Ramos (cell line): Measurements from ENCODE around the gene TMEM258.

Experiments used
- in situ Hi-C: fragments of 300-500 bp; cut with MboI; formaldehyde crosslinking; loops from one replicate; pipeline ENCODE4 v1.14.3; 2022; ENCODE audit warnings: low sequenced_read_pairs; ENCODE audit not compliant: unreplicated experiment

TMEM258 gene

DNA sequence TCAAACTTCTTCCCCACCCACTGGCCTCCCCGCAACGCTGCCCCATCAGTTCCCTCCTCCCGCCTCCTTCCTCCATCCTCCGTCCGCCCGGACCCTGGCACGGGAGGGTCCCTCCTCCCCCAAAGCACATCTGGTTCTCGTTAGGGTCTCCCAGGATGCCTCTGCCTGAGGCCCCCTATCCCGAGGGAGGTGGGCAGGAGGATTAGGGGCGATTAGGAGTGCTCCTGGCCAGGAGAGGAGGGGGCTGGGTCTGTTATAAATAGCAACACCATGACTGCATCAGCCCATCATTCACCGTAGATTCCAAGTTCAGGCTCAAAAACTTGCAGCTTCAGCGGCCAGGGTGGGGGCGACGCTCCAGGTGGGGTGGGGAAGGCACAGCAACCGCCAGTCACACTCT, 29.6 kb downstream of the TMEM258 start:
- in situ Hi-C loops, result no loop called here

DNA sequence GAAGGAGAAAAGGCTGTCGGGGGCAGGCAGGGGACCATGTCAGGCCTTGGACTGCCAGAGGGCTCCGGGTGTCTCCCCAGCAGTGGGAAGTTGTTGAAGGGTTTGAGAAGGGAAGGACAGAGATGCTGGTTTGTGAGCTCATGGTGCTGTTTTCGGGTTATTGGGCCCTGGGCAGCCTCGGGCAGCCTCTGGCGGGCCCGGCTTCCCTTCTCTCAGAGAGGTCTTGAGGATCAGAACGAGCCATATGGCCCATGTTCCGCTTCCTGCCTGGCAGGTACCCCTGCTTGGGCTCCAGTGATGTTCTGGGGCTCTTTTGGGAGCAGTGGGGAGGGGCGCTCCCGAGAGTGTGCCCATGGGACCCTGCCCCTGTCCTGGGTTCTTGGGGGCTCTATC, 30.2 kb downstream of the TMEM258 start:
- in situ Hi-C loops, result no loop called here

- in situ Hi-C loops, result no loop called here
Observed at GRCh38 chr11:61761440-61762222, 30.8 kb downstream of the TMEM258 start.

- in situ Hi-C loops, result no loop called here
Observed at GRCh38 chr11:61760946-61761345, 31.5 kb downstream of the TMEM258 start.

GRCh38 chr11:61757213-61757862, 35.1 kb downstream of the TMEM258 start:
- in situ Hi-C loops, result no loop called here

- in situ Hi-C loops, result no loop called here
Observed at GRCh38 chr11:61756452-61757212, 35.8 kb downstream of the TMEM258 start.

DNA sequence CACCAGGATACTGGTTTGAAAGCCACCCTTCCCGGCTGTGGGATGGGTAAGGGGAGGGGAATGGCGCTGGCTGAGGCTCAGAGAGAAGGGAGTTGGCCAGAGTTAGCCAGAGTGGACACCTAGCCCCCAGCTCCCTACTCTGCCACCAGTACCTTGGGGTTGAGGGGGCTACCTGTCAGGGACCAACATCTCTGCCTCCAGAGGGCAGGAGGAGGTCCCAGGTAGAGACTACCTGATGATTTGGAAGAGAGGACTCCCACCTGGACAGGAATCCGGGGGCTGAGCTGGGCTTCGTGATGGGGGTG, 36.3 kb downstream of the TMEM258 start:
- in situ Hi-C loops, result no loop called here

GRCh38 chr11:61754534-61755482, 37.6 kb downstream of the TMEM258 start:
- in situ Hi-C loops, result no loop called here

- in situ Hi-C loops, result no loop called here
Observed at GRCh38 chr11:61753672-61754071, 38.7 kb downstream of the TMEM258 start.

DNA sequence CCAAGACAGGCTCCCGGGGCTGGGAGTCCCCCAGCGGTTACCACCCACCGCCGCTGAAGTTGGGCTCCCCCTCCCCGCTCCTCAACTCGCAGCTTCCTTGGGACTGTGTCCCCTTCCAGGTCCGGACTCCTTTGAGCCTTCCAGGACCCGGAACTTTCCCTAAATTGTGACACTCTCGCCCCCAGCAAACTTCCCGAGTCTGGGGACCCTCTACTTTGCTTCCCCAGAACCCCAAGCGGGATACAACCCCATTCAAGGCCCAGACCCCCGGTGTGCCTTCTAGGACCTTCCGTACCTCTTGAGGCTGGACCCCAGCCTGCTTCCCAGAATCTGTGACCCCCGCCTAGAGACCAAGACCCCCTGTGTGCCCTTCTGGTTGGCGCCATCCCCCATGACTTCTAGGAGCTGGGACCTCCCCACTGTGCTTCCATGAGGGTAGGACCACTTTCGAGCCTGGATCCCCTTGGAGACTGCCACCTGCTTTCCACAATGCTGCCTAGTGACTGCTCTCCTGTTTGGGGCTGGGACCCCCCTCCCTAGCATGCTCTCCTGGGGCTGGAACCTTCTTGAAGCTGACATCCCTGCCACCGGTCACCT, 39.4 kb downstream of the TMEM258 start:
- in situ Hi-C loops, result no loop called here

GRCh38 chr11:61752117-61752924, 40.1 kb downstream of the TMEM258 start, which contains the start of gene MYRF:
TSS of gene MYRF (plus strand) at chr11:61752636. CDS start at chr11:61752745, 109 bp downstream.
- in situ Hi-C loops, result no loop called here

- in situ Hi-C loops, result no loop called here
Observed at GRCh38 chr11:61751384-61751783, 41.0 kb downstream of the TMEM258 start.

DNA sequence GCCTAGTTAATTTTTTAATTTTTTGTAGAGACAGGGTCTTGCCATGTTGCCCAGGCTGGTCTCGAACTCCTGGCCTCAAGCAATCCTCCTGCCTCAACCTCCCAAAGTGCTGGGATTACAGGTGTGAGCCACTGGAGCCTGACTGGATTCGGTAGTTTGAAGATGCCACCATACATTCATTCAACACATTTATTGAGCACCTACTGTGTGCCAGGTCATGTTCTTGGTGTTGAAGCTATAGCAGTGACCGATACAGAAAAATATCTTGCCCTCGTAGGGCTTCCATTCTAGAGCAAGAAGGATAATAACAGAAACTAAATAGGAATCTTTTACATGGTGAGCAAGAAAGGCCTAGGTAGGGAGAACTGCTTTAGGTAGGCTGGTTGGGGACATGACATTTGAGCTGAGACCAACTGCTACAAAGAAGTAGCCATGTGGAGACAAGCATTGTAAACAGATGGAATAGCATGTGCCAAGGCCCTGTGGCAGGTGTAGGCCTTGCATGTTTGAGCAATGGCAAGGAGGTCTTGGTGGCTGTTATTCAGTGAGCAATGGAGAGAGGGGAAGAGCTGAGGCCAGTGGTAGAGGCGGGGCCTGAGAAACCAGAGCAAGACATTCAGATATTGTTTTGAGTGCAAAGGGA, 41.6 kb downstream of the TMEM258 start:
- in situ Hi-C loops, result no loop called here

- in situ Hi-C loops, result no loop called here
Observed at GRCh38 chr11:61749591-61750217, 42.7 kb downstream of the TMEM258 start.

DNA sequence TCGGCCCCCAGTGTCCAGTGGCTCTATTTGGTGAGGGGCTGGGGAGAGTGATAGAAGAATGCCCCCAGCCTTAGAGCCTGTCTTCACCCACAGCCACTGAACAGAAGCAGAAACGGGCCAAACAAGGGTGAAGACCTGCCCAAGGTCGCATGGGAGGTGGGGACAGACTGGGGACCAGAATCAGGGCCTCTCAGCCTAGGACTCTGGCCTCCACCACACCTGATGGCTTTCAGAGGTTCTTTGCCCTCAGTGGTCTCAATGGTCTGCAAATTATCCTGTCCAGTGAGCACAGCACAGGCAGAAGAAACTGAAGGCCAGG, 44.5 kb downstream of the TMEM258 start:
- in situ Hi-C loops, result no loop called here

GRCh38 chr11:61747192-61747966, 45.0 kb downstream of the TMEM258 start:
- in situ Hi-C loops, result no loop called here

DNA sequence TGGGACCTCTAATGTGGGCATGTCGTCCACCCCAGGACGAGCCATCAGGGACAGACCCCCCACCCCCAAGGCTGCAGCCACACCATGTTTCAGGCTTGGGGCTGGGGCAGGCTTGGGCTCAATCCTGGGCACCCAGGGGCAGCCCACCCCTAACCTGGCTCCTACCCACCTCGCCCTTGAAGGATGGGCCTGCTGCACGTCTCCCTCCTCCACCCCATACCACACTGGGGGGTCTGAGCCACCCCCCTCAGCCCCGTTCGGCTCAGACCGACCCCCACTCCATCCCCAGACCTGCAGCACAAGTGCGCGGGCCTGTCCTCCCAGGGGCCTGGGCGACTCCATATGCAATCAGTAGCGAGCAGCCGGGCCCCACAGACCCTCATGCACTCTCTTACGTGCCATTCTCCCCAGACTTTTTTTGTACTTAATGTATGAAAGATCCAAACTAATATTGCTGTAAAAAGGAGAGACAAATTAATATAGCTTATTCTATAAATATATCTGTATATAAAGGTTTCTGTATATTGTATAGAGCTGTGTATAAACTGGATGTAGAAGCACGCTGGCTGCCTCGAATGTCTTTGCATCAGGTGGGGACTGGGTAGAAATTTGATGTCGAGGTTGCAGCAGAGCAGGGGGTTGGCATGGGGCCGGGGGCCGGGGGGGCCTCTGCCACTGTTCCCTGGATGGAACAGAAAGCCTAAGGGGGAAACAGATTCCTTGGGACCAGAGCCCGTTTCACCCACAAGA, 45.8 kb downstream of the TMEM258 start:
- in situ Hi-C loops, result no loop called here
